Measurements from ENCODE around the gene SUZ12.
"Not testable (repeated sequence)": the region's sequence is repeated elsewhere in the genome, so short reads cannot be mapped to it uniquely, and the experiment has no call there.

Gene SUZ12

GRCh38 chr17:31936615-31937609 lies at the start of gene SUZ12:
SUZ12 (plus strand) TSS chr17:31937007; CDS start chr17:31937247, 240 bp downstream.
- in situ Hi-C loops (cut with MboI; ENCODE audit: low sequenced_read_pairs), result not testable (repeated sequence)

- in situ Hi-C loops (cut with MboI; ENCODE audit: low sequenced_read_pairs), result no loop called here
These were observed 48.7 kb upstream of the SUZ12 start for GRCh38 chr17:31888124-31888523.

GRCh38 chr17:31900877-31901276 lies 35.9 kb upstream of the SUZ12 start:
- in situ Hi-C loops (cut with MboI; ENCODE audit: low sequenced_read_pairs), result no loop called here

- in situ Hi-C loops (cut with MboI; ENCODE audit: low sequenced_read_pairs), result no loop called here
These were observed 34.1 kb upstream of the SUZ12 start for GRCh38 chr17:31902693-31903092.

GRCh38 chr17:31903401-31903800 lies 33.4 kb upstream of the SUZ12 start:
- in situ Hi-C loops (cut with MboI; ENCODE audit: low sequenced_read_pairs), result no loop called here

- in situ Hi-C loops (cut with MboI; ENCODE audit: low sequenced_read_pairs), result no loop called here
These were observed 29.4 kb upstream of the SUZ12 start for GRCh38 chr17:31907342-31907962.

- in situ Hi-C loops (cut with MboI; ENCODE audit: low sequenced_read_pairs), result no loop called here
These were observed 28.4 kb upstream of the SUZ12 start for GRCh38 chr17:31908386-31908785.

- in situ Hi-C loops (cut with MboI; ENCODE audit: low sequenced_read_pairs), result not testable (repeated sequence)
These were observed 24.1 kb upstream of the SUZ12 start for GRCh38 chr17:31912705-31913104.

GRCh38 chr17:31915456-31916100 lies 21.2 kb upstream of the SUZ12 start:
- in situ Hi-C loops (cut with MboI; ENCODE audit: low sequenced_read_pairs), result no loop called here

- in situ Hi-C loops (cut with MboI; ENCODE audit: low sequenced_read_pairs), result no loop called here
These were observed 20.2 kb upstream of the SUZ12 start for GRCh38 chr17:31916491-31917064.

- in situ Hi-C loops (cut with MboI; ENCODE audit: low sequenced_read_pairs), result no loop called here
These were observed 19.7 kb upstream of the SUZ12 start for GRCh38 chr17:31917065-31917529.

GRCh38 chr17:31917721-31918120 lies 19.1 kb upstream of the SUZ12 start:
- in situ Hi-C loops (cut with MboI; ENCODE audit: low sequenced_read_pairs), result not testable (repeated sequence)

- in situ Hi-C loops (cut with MboI; ENCODE audit: low sequenced_read_pairs), result no loop called here
These were observed 18.1 kb upstream of the SUZ12 start for GRCh38 chr17:31918701-31919128.

- in situ Hi-C loops (cut with MboI; ENCODE audit: low sequenced_read_pairs), result no loop called here
These were observed 16.8 kb upstream of the SUZ12 start for GRCh38 chr17:31919802-31920525.

- in situ Hi-C loops (cut with MboI; ENCODE audit: low sequenced_read_pairs), result no loop called here
These were observed 10.6 kb upstream of the SUZ12 start for GRCh38 chr17:31926100-31926729.

GRCh38 chr17:31931756-31932155 lies 5.1 kb upstream of the SUZ12 start:
- in situ Hi-C loops (cut with MboI; ENCODE audit: low sequenced_read_pairs), result no loop called here

GRCh38 chr17:31935512-31935911 lies 1.3 kb upstream of the SUZ12 start:
- in situ Hi-C loops (cut with MboI; ENCODE audit: low sequenced_read_pairs), result no loop called here

- in situ Hi-C loops (cut with MboI; ENCODE audit: low sequenced_read_pairs), result not testable (repeated sequence)
These were observed 1.3 kb downstream of the SUZ12 start for GRCh38 chr17:31937926-31938641.

GRCh38 chr17:31941916-31942315 lies 5.1 kb downstream of the SUZ12 start:
- in situ Hi-C loops (cut with MboI; ENCODE audit: low sequenced_read_pairs), result not testable (repeated sequence)

Measured in HL-60/S4 treated with phorbol 12-myristate 13-acetate at 8.2 ng/mL for 4 days and 3 days (cell line).